ENCODE results near the gene NFS1. TPM values are rescaled to one million over a fixed set of nuclear protein-coding genes. Genes with fewer than 3 reads are reported as not detected.

NFS1 gene
- total and polyA plus RNA-seq, 4 experiments from 2014 or later = 6.3 to 33.6 (median 29.3) TPM

GRCh38 chr20:35635652-35636051, 63.5 kb downstream of the NFS1 start:
- Mint-ChIP-seq H3K4me1 (peaks cover 40 to 58% (median 45%) of the 10 kb centered on the region in 4 donors), H3K36me3 (peaks cover 13 to 26% of the 10 kb centered on the region in 2 donors)

DNA sequence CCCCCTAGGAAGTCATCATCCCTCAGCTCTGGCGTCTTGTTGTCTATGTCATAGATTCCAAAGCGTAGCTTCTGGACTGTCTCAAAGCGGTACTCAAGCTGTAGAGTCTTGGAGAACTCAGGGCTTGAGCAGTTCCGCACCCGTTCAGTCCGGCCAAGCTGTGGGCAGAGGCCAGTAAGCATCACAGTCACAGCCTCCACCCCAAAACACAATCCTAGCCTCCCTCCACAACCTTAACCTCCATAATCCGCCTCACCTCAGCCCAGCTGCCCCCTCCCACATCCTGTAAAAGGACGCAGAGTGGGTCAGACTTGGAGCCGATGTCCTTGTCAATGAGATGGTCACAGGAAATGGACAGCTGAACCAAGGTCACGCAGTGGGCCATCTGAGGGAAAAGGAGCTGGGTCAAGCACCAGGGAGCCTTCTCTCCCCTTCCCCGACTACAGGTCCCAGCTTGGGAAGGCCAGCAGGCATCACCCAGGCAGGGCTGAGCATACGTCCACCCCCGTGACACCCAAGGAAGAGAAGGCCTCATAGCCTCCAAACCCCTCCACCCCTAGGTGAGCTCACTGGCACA, 66.5 kb downstream of the NFS1 start:
- H3K4me1 Mint-ChIP-seq = peaks cover 18 to 31% (median 21%) of the 10 kb centered on the region in 4 donors
- no peaks in the 10 kb centered on the region for H3K27me3 ChIP-seq (ENCODE audit: insufficient read depth, low read length)
- H3K36me3 ChIP-seq (ENCODE audit: insufficient read depth, low read length) = peaks cover 45% of the 10 kb centered on the region
- H3K4me1 ChIP-seq (ENCODE audit: insufficient read depth, low read length) = peaks cover 7% of the 10 kb centered on the region
- intact Hi-C loops (cut with micrococcal nuclease) = no loop called here
- H3K9me3 ChIP-seq (ENCODE audit: control insufficient read depth in 1 of 2, low read length in 2 of 2) = no peaks in the 10 kb centered on the region
- no peak overlapping the region for H3K4me3 ChIP-seq (ENCODE audit: low read length in 2 of 2)
- peaks cover 33 to 45% of the 10 kb centered on the region in 2 donors for H3K36me3 Mint-ChIP-seq
- H3K27me3 Mint-ChIP-seq = no peaks in the 10 kb centered on the region
- peak overlapping the region in 6 of 7 donors; percentile 17 to 87 (median 46) for H3K27ac Mint-ChIP-seq
- POLR2A ChIA-PET (ENCODE audit: partially characterized antibody) = interaction anchor here (1.2 to 1.7 kb wide), 2 partner anchors 13 to 14 kb away, joined by 3 to 4 read pairs; no protein-coding TSS in a partner anchor
- DNase-seq = no peak
- no peak overlapping the region for H3K4me3 Mint-ChIP-seq
- CTCF ChIA-PET (ENCODE audit: partially characterized antibody) = interaction anchor here (0.9 kb wide), 1 partner anchor 14 kb away, joined by 4 read pairs; no protein-coding TSS in a partner anchor
- no peaks in the 10 kb centered on the region for H3K9me3 Mint-ChIP-seq
- H3K27ac ChIP-seq (ENCODE audit: low read depth, low read length) = no peak overlapping the region

More at GRCh38 chr20:35635652-35636051, 63.5 kb downstream of the NFS1 start:
- Histone ChIP-seq H3K36me3 (ENCODE audit: insufficient read depth, low read length) (peaks cover 21% of the 10 kb centered on the region), H3K4me1 (ENCODE audit: insufficient read depth, low read length) (peaks cover 10% of the 10 kb centered on the region), H3K27ac (ENCODE audit: low read depth, low read length) (no peak overlapping the region), H3K4me3 (ENCODE audit: low read length in 2 of 2) (no peak overlapping the region), H3K9me3 (ENCODE audit: control insufficient read depth in 1 of 2, low read length in 2 of 2) (no peaks in the 10 kb centered on the region), H3K27me3 (ENCODE audit: insufficient read depth, low read length) (no peaks in the 10 kb centered on the region)
- H3K4me3 Mint-ChIP-seq = no peak overlapping the region
- ChIA-PET CTCF (ENCODE audit: partially characterized antibody) (interaction anchor here (1.8 kb wide), 1 partner anchor 34 kb away, joined by 6 read pairs; no protein-coding TSS in a partner anchor), POLR2A (ENCODE audit: partially characterized antibody) (interaction anchor here (1.8 kb wide), 1 partner anchor 29 kb away, joined by 8 read pairs; the partner anchor contains the start of genes CPNE1 and RBM12)
- H3K27ac Mint-ChIP-seq = peak overlapping the region; percentile 16 to 89 (median 53)
- no peak for DNase-seq
- H3K27me3 Mint-ChIP-seq = no peaks in the 10 kb centered on the region
- no peaks in the 10 kb centered on the region for H3K9me3 Mint-ChIP-seq
- intact Hi-C loops (cut with micrococcal nuclease) = no loop called here

GRCh38 chr20:35630636-35631035, 68.5 kb downstream of the NFS1 start:
- H3K36me3 ChIP-seq (ENCODE audit: insufficient read depth, low read length) = peaks cover 57% of the 10 kb centered on the region
- no peak overlapping the region for H3K4me3 Mint-ChIP-seq
- CTCF ChIA-PET (ENCODE audit: partially characterized antibody) = interaction anchor here (0.9 to 3.3 kb wide), 4 partner anchors 7 to 29 kb away, joined by 3 to 18 read pairs (median 3); no protein-coding TSS in a partner anchor

DNA sequence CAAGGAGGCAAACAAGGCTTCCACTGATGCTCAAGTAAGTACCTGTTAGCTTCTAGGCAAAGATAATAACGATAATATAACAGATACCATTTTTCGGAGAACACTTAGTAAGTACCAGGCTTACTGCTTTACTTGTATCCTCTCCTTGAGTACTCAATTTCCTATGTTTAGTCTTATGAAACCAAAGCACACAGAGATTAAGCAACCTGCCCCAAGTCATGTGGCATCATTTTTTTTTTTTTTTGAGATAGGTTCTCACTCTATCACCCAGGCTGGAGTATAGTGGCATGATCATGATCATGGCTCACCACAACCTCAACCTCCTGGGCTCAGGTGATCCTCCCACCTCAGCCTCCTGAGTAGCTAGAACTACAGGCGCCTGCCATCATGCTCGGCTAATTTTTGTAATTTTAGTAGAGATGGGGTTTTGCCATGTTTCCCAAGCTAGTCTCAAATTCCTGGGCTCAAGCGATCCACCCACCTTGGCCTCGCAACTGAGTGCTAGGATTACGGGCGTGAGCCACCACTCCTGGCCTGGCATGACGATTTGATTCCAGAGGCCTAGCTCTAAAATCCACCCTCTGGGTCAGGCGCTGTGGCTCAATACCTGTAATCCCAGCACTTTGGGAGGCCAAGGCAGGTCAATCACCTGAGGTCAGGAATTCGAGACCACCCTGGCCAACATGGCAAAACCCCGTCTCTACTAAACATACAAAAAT, 69.6 kb downstream of the NFS1 start:
- POLR2A ChIA-PET (ENCODE audit: partially characterized antibody) = interaction anchor here (1.3 kb wide), 1 partner anchor 10 kb away, joined by 4 read pairs; no protein-coding TSS in a partner anchor
- peaks cover 47 to 64% of the 10 kb centered on the region in 2 donors for H3K36me3 Mint-ChIP-seq
- H3K4me1 ChIP-seq (ENCODE audit: insufficient read depth, low read length) = no peaks in the 10 kb centered on the region
- CTCF ChIA-PET (ENCODE audit: partially characterized antibody) = interaction anchor here (3.3 kb wide), 1 partner anchor 10 kb away, joined by 18 read pairs; no protein-coding TSS in a partner anchor
- peaks cover 0 to 6% (median 3%) of the 10 kb centered on the region in 4 donors for H3K4me1 Mint-ChIP-seq
- no peaks in the 10 kb centered on the region for H3K9me3 Mint-ChIP-seq
- no peaks in the 10 kb centered on the region for H3K9me3 ChIP-seq (ENCODE audit: control insufficient read depth in 1 of 2, low read length in 2 of 2)
- no peak overlapping the region for H3K4me3 Mint-ChIP-seq
- H3K27ac Mint-ChIP-seq = peak overlapping the region in 1 of 7 donors; percentile 40
- DNase-seq = no peak
- H3K27ac ChIP-seq (ENCODE audit: low read depth, low read length) = no peak overlapping the region
- H3K27me3 ChIP-seq (ENCODE audit: insufficient read depth, low read length) = no peaks in the 10 kb centered on the region
- H3K36me3 ChIP-seq (ENCODE audit: insufficient read depth, low read length) = peaks cover 59% of the 10 kb centered on the region
- H3K27me3 Mint-ChIP-seq = no peaks in the 10 kb centered on the region
- no peak overlapping the region for H3K4me3 ChIP-seq (ENCODE audit: low read length in 2 of 2)
- intact Hi-C loops (cut with micrococcal nuclease) = no loop called here

More at GRCh38 chr20:35630636-35631035, 68.5 kb downstream of the NFS1 start:
- Mint-ChIP-seq H3K9me3 (no peaks in the 10 kb centered on the region), H3K4me1 (peaks cover 5 to 16% (median 10%) of the 10 kb centered on the region in 4 donors), H3K36me3 (peaks cover 43 to 61% of the 10 kb centered on the region in 2 donors), H3K27me3 (no peaks in the 10 kb centered on the region), H3K27ac (peak overlapping the region in 2 of 7 donors; percentile 13 to 18)
- Histone ChIP-seq H3K4me1 (ENCODE audit: insufficient read depth, low read length) (no peaks in the 10 kb centered on the region), H3K4me3 (ENCODE audit: low read length in 2 of 2) (no peak overlapping the region), H3K9me3 (ENCODE audit: control insufficient read depth in 1 of 2, low read length in 2 of 2) (no peaks in the 10 kb centered on the region), H3K27ac (ENCODE audit: low read depth, low read length) (no peak overlapping the region), H3K27me3 (ENCODE audit: insufficient read depth, low read length) (no peaks in the 10 kb centered on the region)
- DNase-seq = no peak
- intact Hi-C loops (cut with micrococcal nuclease) = no loop called here
- POLR2A ChIA-PET (ENCODE audit: partially characterized antibody) = interaction anchor here (1.5 kb wide), 1 partner anchor 11 kb away, joined by 6 read pairs; no protein-coding TSS in a partner anchor

DNA sequence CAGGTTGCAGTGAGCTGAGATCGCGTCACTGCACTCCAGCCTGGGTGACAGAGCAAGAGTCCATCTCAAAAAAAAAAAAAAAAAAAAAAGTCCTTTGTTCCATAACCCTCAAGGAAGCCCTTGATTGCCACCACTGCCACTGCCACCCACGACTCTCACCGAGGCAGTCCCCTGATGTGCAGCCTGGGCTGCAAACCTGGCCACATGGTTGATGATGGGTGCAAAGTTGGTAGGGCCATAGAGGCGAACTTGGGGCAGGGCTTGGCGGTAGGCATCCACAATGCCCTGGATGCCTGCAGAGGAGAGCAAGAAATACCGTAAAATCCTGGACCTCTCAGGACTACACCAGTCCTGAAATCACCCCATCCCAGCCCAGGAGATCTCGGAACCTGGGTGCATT, 72.0 kb downstream of the NFS1 start:
- Histone ChIP-seq H3K4me1 (ENCODE audit: insufficient read depth, low read length) (no peaks in the 10 kb centered on the region), H3K27ac (ENCODE audit: low read depth, low read length) (no peak overlapping the region), H3K27me3 (ENCODE audit: insufficient read depth, low read length) (no peaks in the 10 kb centered on the region), H3K36me3 (ENCODE audit: insufficient read depth, low read length) (peaks cover 52% of the 10 kb centered on the region), H3K9me3 (ENCODE audit: control insufficient read depth in 1 of 2, low read length in 2 of 2) (no peaks in the 10 kb centered on the region), H3K4me3 (ENCODE audit: low read length in 2 of 2) (no peak overlapping the region)
- DNase-seq = no peak
- Mint-ChIP-seq H3K9me3 (no peaks in the 10 kb centered on the region), H3K4me1 (no peaks in the 10 kb centered on the region), H3K4me3 (no peak overlapping the region), H3K27ac (peak overlapping the region in 1 of 7 donors; percentile 6), H3K27me3 (no peaks in the 10 kb centered on the region), H3K36me3 (peaks cover 46 to 53% of the 10 kb centered on the region in 2 donors)
- ChIA-PET CTCF (ENCODE audit: partially characterized antibody) (interaction anchor here (0.9 to 1.0 kb wide), 3 partner anchors 8 to 163 kb away, joined by 3 to 5 read pairs (median 3); partner anchors contain the start of gene SPAG4), POLR2A (ENCODE audit: partially characterized antibody) (interaction anchor here (0.9 to 1.0 kb wide), 2 partner anchors 10 to 37 kb away, joined by 3 to 4 read pairs; no protein-coding TSS in a partner anchor)
- intact Hi-C loops (cut with micrococcal nuclease) = no loop called here

DNA sequence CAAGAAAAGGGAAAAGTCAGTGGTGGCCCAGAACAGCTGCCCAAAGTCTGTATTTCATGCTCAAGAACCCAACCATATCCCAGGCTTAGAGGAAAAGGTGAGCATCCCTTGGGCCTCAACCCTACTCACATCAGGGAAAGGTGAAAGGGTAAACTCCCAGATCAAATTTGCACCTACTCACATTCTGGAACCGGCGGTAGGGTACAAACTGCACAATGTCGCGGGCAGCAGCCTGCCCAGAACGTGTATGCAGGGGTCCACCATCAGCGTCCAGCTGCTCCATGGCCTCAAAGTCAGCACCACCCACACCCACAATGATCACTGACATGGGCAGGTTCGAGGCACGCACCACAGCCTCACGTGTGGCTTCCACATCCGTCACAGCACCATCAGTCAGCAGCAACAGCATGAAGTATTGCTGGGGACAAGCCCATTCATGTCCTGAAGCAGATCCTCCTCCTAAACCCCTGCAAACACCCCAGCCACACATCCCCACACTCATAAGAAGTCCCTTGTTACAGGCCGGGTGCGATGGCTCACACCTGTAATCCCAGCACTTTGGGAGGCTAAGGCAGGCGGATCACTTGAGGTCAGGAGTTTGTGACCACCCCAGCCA, 72.7 kb downstream of the NFS1 start:
- ChIA-PET CTCF (ENCODE audit: partially characterized antibody) (no interaction called here), POLR2A (ENCODE audit: partially characterized antibody) (interaction anchor here (0.9 kb wide), 1 partner anchor 38 kb away, joined by 4 read pairs; no protein-coding TSS in a partner anchor)
- DNase-seq = no peak
- intact Hi-C loops (cut with micrococcal nuclease) = no loop called here
- Histone ChIP-seq H3K36me3 (ENCODE audit: insufficient read depth, low read length) (peaks cover 46% of the 10 kb centered on the region), H3K4me1 (ENCODE audit: insufficient read depth, low read length) (no peaks in the 10 kb centered on the region), H3K27me3 (ENCODE audit: insufficient read depth, low read length) (no peaks in the 10 kb centered on the region), H3K4me3 (ENCODE audit: low read length in 2 of 2) (no peak overlapping the region), H3K27ac (ENCODE audit: low read depth, low read length) (no peak overlapping the region), H3K9me3 (ENCODE audit: control insufficient read depth in 1 of 2, low read length in 2 of 2) (no peaks in the 10 kb centered on the region)
- H3K27me3 Mint-ChIP-seq = no peaks in the 10 kb centered on the region
- H3K36me3 Mint-ChIP-seq = peaks cover 40 to 50% of the 10 kb centered on the region in 2 donors
- no peak overlapping the region for H3K27ac Mint-ChIP-seq
- H3K9me3 Mint-ChIP-seq = no peaks in the 10 kb centered on the region
- H3K4me1 Mint-ChIP-seq = peaks cover 0 to 1% (median 0%) of the 10 kb centered on the region in 4 donors
- H3K4me3 Mint-ChIP-seq = no peak overlapping the region

All from CD4-positive, alpha-beta memory T cell (primary cell).